A549 (cell line): ENCODE data around the gene TMTC1. TPM values are rescaled to one million over a fixed set of nuclear protein-coding genes. Genes with fewer than 3 reads are reported as not detected.

ENCODE experiments used
- ATAC-seq, 2 experiments: fragments of 200-7000 bp in 1 of 2; fragments of >200 bp in 1 of 2; cut with Nextera tagmentation in 1 of 2; cut with Tn5 transposase in 1 of 2; 3 replicates each; pipeline versions ENCODE4 v1.8.0 to v1.9.1; 2018 to 2020; ENCODE audit warnings: mild to moderate bottlenecking in 1 of 2, moderate library complexity in 1 of 2
- CTCF ChIA-PET: fragments of 300-600 bp; sonication (Branson Sonifier 250); formaldehyde crosslinking; extraction: SDS; loops from one replicate; lab custom pipeline; 2021; ENCODE audit warnings: antibody characterized with exemption, inconsistent platforms; lab: Yijun Ruan, JAX
- POLR2A ChIA-PET: fragments of 350-600 bp; formaldehyde crosslinking; extraction: SDS; loops from one replicate; lab custom pipeline; 2021; ENCODE audit warnings: antibody characterized with exemption, inconsistent platforms; lab: Yijun Ruan, JAX
- DNase-seq, 2 experiments: peaks; one replicate each; pipeline versions ENCODE4 v3.0.0 to v3.0.0-alpha.2; 2011 to 2016; ENCODE audit warnings: low read depth in 1 of 2, low spot score in 1 of 2
- FAIRE-seq: peaks from 2 replicates; lab custom pipeline; 2011; peaks lifted over from hg19 to GRCh38; lab: Jason Lieb, UNC
- H3K27ac ChIP-seq, 2 experiments: fragments of >200 bp; sonication (Bioruptor Twin); formaldehyde crosslinking; 3 replicates each; pipeline ENCODE4 v1.5.1; 2016 to 2017
- H3K4me1 ChIP-seq: fragments of >200 bp; sonication (Bioruptor Twin); formaldehyde crosslinking; 3 replicates; pipeline ENCODE4 v1.6.1; 2016
- H3K4me2 ChIP-seq: fragments of >200 bp; sonication (Bioruptor Twin); formaldehyde crosslinking; 3 replicates; pipeline ENCODE4 v1.6.1; 2016
- H3K4me3 ChIP-seq: fragments of >200 bp; sonication (Bioruptor Twin); formaldehyde crosslinking; 3 replicates; pipeline ENCODE4 v1.5.1; 2016
- H3K9me3 ChIP-seq: fragments of >200 bp; sonication (Bioruptor Twin); formaldehyde crosslinking; 3 replicates; pipeline ENCODE4 v1.6.1; 2016
- BHLHE40 ChIP-seq: IDR thresholded peaks from 2 replicates; pipeline ENCODE4 v1.6.1; 2012; ENCODE audit warnings: low read depth, low read length, inconsistent platforms
- CBX2 ChIP-seq: fragments of 200-600 bp; sonication (generic); IDR thresholded peaks from 2 replicates; pipeline ENCODE4 v1.6.1; 2016; ENCODE audit warnings: low read depth, mild to moderate bottlenecking, borderline replicate concordance
- CBX8 ChIP-seq: fragments of 200-600 bp; sonication (generic); IDR thresholded peaks from 2 replicates; pipeline ENCODE4 v1.6.1; 2016
- CHD2 ChIP-seq: fragments of 150-350 bp; IDR thresholded peaks from 2 replicates; pipeline ENCODE4 v1.6.1; 2014; ENCODE audit warnings: low read length; ENCODE audit not compliant: partially characterized antibody
- CHD4 ChIP-seq: fragments of 200-600 bp; sonication (generic); IDR thresholded peaks from 2 replicates; pipeline ENCODE4 v1.6.1; 2016; ENCODE audit warnings: antibody characterized with exemption, mild to moderate bottlenecking, borderline replicate concordance
- E2F6 ChIP-seq: IDR thresholded peaks from 2 replicates; pipeline ENCODE4 v1.6.1; 2012; ENCODE audit warnings: low read depth, borderline replicate concordance
- EHF ChIP-seq: fragments of 250-450 bp; sonication (Bioruptor Pico); IDR thresholded peaks from 2 replicates; pipeline ENCODE4 v1.5.0; 2020; ENCODE audit warnings: mild to moderate bottlenecking
- EP300 ChIP-seq, 2 experiments: fragments of >200 bp; sonication (Bioruptor Twin); formaldehyde crosslinking; IDR thresholded peaks; 2 replicates in 1 of 2; 3 replicates in 1 of 2; pipeline ENCODE4 v1.6.1; 2016 to 2017
- ESRRA ChIP-seq: fragments of 150-350 bp; IDR thresholded peaks from 2 replicates; pipeline ENCODE4 v1.6.1; 2014; ENCODE audit warnings: mild to moderate bottlenecking, low read length, borderline replicate concordance
- FOXS1 ChIP-seq: fragments of 250-450 bp; sonication (Bioruptor Pico); IDR thresholded peaks from 2 replicates; pipeline ENCODE4 v1.5.0; 2020; ENCODE audit warnings: mild to moderate bottlenecking, moderate library complexity
- GATA3 ChIP-seq: IDR thresholded peaks from 2 replicates; pipeline ENCODE4 v1.6.1; 2012; ENCODE audit warnings: borderline replicate concordance
- HOXA7 ChIP-seq: fragments of 250-450 bp; sonication (Bioruptor Pico); IDR thresholded peaks from 2 replicates; pipeline ENCODE4 v1.5.0; 2020; ENCODE audit warnings: mild to moderate bottlenecking, moderate library complexity
- HOXB13 ChIP-seq: fragments of 250-450 bp; sonication (Bioruptor Pico); IDR thresholded peaks from 2 replicates; pipeline ENCODE4 v1.5.0; 2020; ENCODE audit warnings: low read depth, mild to moderate bottlenecking, moderate library complexity
- MAFK ChIP-seq: fragments of 450-650 bp; IDR thresholded peaks from 2 replicates; pipeline ENCODE4 v1.6.1; 2014; ENCODE audit not compliant: partially characterized antibody
- MYC ChIP-seq: IDR thresholded peaks from 2 replicates; pipeline ENCODE4 v1.6.1; 2012; ENCODE audit warnings: mild to moderate bottlenecking, inconsistent platforms, low read length, improper control_type of control experiment, borderline replicate concordance
- NR3C1 ChIP-seq: fragments of >200 bp; sonication (Bioruptor Twin); formaldehyde crosslinking; IDR thresholded peaks from 3 replicates; pipeline ENCODE4 v1.6.1; 2017
- PBX3 ChIP-seq: IDR thresholded peaks from 2 replicates; pipeline ENCODE4 v1.6.1; 2012
- RAD21 ChIP-seq, 2 experiments: fragments of >200 bp in 1 of 2; sonication (Bioruptor Twin) in 1 of 2; formaldehyde crosslinking in 1 of 2; IDR thresholded peaks in 1 of 2; conservative IDR thresholded peaks in 1 of 2; 2 replicates in 1 of 2; 3 replicates in 1 of 2; pipeline ENCODE4 v1.6.1; 2012 to 2018; ENCODE audit warnings: inconsistent platforms in 1 of 2
- REST ChIP-seq: fragments of 200-600 bp; sonication (generic); IDR thresholded peaks from 2 replicates; pipeline ENCODE4 v1.6.1; 2016; ENCODE audit warnings: antibody characterized with exemption, mild to moderate bottlenecking, moderate library complexity
- SMC3 ChIP-seq: fragments of >200 bp; sonication (Bioruptor Twin); formaldehyde crosslinking; IDR thresholded peaks from 3 replicates; pipeline ENCODE4 v1.6.1; 2018; ENCODE audit warnings: inconsistent platforms
- SREBF2 ChIP-seq: fragments of 450-650 bp; IDR thresholded peaks from 2 replicates; pipeline ENCODE4 v1.6.1; 2014; ENCODE audit warnings: mild to moderate bottlenecking, moderate library complexity
- ZC3H11A ChIP-seq: fragments of 450-650 bp; IDR thresholded peaks from 2 replicates; pipeline ENCODE4 v1.6.1; 2014; ENCODE audit warnings: antibody characterized with exemption, mild to moderate bottlenecking
- ZNF302 ChIP-seq: fragments of 250-450 bp; sonication (Bioruptor Pico); IDR thresholded peaks from 2 replicates; pipeline ENCODE4 v1.9.0; 2021; ENCODE audit warnings: inconsistent platforms, mild to moderate bottlenecking, moderate library complexity
- WGBS: methylation state at CpG from one replicate; pipeline ENCODE4 v1.1.6; 2017; ENCODE audit errors: missing lambda C conversion rate; 5-methylcytosine and 5-hydroxymethylcytosine counted together
- polyA plus RNA-seq, 4 experiments: library from polyadenylated mRNA; depleted of rRNA in 3 of 4; stranded (reverse); fragments of >200 nt; fragmentation: RNase III in 1 of 4; extraction: RNeasy Plus Mini Kit Qiagen cat#74134 plus additional on column Dnase treatment in 1 of 4; gene quantifications; 2 replicates in 3 of 4; 3 replicates in 1 of 4; pipeline ENCODE4 v1.2.3, GENCODE V29; 2011 to 2017

The TMTC1 gene
- polyA plus RNA-seq, 2 of the 4 experiments (the other 2 are of a cell fraction), result 0.28 TPM; not detected in 1

- FAIRE-seq, result no peak
These were observed 126.8 kb downstream of the TMTC1 start for GRCh38 chr12:29656762-29657538.

GRCh38 chr12:29655861-29656260 is 127.9 kb downstream of the TMTC1 start:
- Histone ChIP-seq H3K4me1 (no peaks in the 10 kb centered on the region), H3K9me3 (no peaks in the 10 kb centered on the region), H3K4me2 (no peak overlapping the region), H3K27ac (no peak overlapping the region), H3K4me3 (no peak overlapping the region)
- POLR2A ChIA-PET, result no interaction called here
- DNase-seq, result no peak
- TF ChIP-seq CBX2, result no peak
- TF ChIP-seq REST, result no peak
- no peak for TF ChIP-seq E2F6
- TF ChIP-seq ZC3H11A, result no peak
- no peak for TF ChIP-seq BHLHE40
- no peak for TF ChIP-seq CHD2
- no peak for TF ChIP-seq CHD4
- FAIRE-seq, result no peak
- no peak for ATAC-seq
- WGBS, result 36% methylated on average over 6 of the region's 6 CpGs
- CTCF ChIA-PET, result interaction anchor here (1.4 kb wide), 1 partner anchor 10 kb away, joined by 3 read pairs; no protein-coding TSS in a partner anchor

More at GRCh38 chr12:29656762-29657538, 126.8 kb downstream of the TMTC1 start:
- ATAC-seq (no peak), DNase-seq (no peak)
- no peaks in the 10 kb centered on the region for H3K4me1 ChIP-seq
- H3K4me2 ChIP-seq, result no peak overlapping the region
- CTCF ChIA-PET, result no interaction called here
- 36% methylated on average over 3 of the region's 3 CpGs for WGBS
- POLR2A ChIA-PET, result no interaction called here
- TF ChIP-seq HOXA7, result no peak
- TF ChIP-seq ESRRA, result no peak
- no peak for TF ChIP-seq NR3C1
- TF ChIP-seq CHD4, result no peak
- TF ChIP-seq PBX3, result no peak
- TF ChIP-seq CBX2, result no peak
- TF ChIP-seq EHF (CRISPR knock-in tag), result no peak
- no peak for TF ChIP-seq E2F6
- no peak for TF ChIP-seq ZNF302 (CRISPR knock-in tag)
- TF ChIP-seq FOXS1 (CRISPR knock-in tag), result no peak
- TF ChIP-seq SMC3, result no peak
- TF ChIP-seq HOXB13, result no peak
- no peak for TF ChIP-seq RAD21 (conservative IDR thresholded peaks at IDR 0.05 in 1 of 2, IDR thresholded peaks at IDR 0.05 in 1 of 2)
- no peak for TF ChIP-seq CBX8
- no peak for TF ChIP-seq MAFK
- no peak for TF ChIP-seq GATA3
- no peak for TF ChIP-seq SREBF2
- TF ChIP-seq EP300 (IDR thresholded peaks at IDR 0.05), result no peak
- TF ChIP-seq MYC, result no peak
- H3K4me3 ChIP-seq, result no peak overlapping the region
- H3K9me3 ChIP-seq, result no peaks in the 10 kb centered on the region
- H3K27ac ChIP-seq, result no peak overlapping the region
